B cell (primary cell): ENCODE data around the gene INSR.

Source experiments
- EZH2 ChIP-seq: IDR thresholded peaks from 2 replicates; pipeline ENCODE4 v1.6.1; 2012; ENCODE audit warnings: borderline replicate concordance, low read depth, mild to moderate bottlenecking, moderate library complexity, low read length; ENCODE audit not compliant: insufficient read depth, poor library complexity, severe bottlenecking
- TF ChIP-seq, protein P1 (sequence below): fragments of 200-600 bp; IDR thresholded peaks from one replicate; pipeline ENCODE4 v1.8.0; 2022; ENCODE audit warnings: antibody characterized with exemption, mild to moderate bottlenecking

DNA sequence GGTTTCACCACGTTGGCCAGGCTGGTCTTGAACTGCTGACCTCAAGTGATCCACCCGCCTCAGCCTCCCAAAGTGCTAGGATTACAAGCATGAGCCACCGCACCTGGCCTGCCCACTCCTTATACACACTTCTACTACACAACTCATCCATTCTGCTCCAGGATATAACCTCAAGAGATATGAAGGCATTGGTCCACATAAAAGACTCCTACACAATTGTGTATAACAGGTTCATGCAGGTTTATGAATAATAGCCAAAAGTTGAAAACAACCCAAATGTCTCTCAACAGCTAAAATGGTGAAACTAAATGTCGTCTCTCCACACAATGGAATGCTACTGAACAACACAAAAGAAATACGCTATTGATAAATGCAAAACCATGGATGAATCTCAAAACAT lies 58.1 kb downstream of the INSR start:
- TF ChIP-seq, protein P1, sequence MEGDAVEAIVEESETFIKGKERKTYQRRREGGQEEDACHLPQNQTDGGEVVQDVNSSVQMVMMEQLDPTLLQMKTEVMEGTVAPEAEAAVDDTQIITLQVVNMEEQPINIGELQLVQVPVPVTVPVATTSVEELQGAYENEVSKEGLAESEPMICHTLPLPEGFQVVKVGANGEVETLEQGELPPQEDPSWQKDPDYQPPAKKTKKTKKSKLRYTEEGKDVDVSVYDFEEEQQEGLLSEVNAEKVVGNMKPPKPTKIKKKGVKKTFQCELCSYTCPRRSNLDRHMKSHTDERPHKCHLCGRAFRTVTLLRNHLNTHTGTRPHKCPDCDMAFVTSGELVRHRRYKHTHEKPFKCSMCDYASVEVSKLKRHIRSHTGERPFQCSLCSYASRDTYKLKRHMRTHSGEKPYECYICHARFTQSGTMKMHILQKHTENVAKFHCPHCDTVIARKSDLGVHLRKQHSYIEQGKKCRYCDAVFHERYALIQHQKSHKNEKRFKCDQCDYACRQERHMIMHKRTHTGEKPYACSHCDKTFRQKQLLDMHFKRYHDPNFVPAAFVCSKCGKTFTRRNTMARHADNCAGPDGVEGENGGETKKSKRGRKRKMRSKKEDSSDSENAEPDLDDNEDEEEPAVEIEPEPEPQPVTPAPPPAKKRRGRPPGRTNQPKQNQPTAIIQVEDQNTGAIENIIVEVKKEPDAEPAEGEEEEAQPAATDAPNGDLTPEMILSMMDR, result no peak
- no peak for TF ChIP-seq EZH2
